Fibroblast of mammary gland (primary cell): Measurements from ENCODE around the gene RAP2B.
"Not testable (repeated sequence)": the region's sequence is repeated elsewhere in the genome, so short reads cannot be mapped to it uniquely, and the experiment has no call there.

Experiments used
- DNase-seq: peaks from one replicate; pipeline ENCODE4 v3.0.0-alpha.2; 2010; ENCODE audit warnings: low read depth
- H3K4me3 ChIP-seq: 2 replicates; pipeline ENCODE4 v1.5.1; 2011; ENCODE audit warnings: low read depth, mild to moderate bottlenecking, low read length, moderate library complexity; ENCODE audit not compliant: control insufficient read depth
- CTCF ChIP-seq: conservative IDR thresholded peaks from 2 replicates; pipeline ENCODE4 v1.5.1; 2011; ENCODE audit warnings: low read depth, low read length, inconsistent platforms; ENCODE audit not compliant: control insufficient read depth, insufficient read depth

Gene RAP2B

DNA sequence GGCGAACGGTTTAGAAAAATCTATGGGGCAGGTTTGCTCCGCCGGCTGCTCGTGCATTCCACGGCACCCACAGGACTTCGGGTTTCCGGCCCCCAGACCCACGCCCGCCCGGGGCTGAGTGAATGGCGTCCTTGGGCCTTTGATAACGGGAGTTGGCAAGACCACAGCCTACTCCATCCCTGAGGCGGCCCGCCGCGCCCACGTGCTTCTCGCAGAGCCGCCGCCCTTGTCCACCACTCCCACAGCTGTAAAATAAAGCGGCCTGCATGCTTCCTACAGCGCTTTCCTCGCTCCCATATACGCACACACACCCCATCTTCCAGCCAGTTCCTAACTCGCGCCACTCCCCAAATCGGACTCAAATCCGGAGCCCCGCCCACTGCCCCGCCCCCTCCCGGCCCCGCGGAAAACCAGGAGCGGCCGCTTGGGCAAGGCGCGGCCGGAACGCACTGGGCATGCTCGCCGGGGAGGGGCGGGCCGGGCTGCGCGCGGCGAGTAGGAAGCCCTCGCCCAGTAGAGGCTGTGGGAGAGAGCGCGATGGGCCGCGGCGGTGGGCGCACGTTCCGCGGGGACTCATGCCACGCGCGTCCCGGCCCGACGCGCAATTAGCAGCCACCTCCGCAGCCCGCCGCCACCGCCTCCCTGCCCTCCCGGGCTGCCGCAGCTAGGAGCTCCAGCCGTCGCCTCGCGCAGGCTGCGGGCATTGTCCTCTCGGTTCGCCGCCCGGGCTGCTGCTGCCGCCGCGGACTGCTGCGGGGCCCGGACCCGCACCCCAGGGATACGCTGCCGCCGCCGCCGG lies at the start of gene RAP2B:
Gene RAP2B, plus strand, starts transcription at position 513 of the 799 bp plus-strand sequence. CDS start 468 bp downstream, outside the sequence.
- peak; percentile 96 for DNase-seq
- no peak for TF ChIP-seq CTCF
- H3K4me3 ChIP-seq, result peak within 1 kb of the TSS; percentile 95

DNA sequence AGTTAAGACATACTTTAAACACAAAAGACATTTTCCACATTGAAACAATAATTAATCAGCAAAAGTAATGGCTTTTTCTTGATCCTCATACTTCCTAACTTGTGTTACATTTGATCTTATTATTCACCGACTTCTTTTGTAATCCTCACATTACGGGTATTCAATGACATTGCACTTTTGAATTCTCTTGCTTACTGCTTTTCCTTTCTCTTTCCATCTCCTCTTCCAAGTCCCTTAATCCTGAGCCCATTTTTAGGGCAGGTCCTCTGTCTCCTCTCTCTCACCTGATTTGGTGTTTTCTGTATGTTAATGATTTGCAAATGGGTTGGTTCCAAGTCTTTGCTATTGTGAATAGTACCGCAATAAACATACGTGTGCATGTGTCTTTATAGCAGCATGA lies 48.5 kb upstream of the RAP2B start:
- TF ChIP-seq CTCF, result no peak
- no peak overlapping the region for H3K4me3 ChIP-seq
- DNase-seq, result no peak

DNA sequence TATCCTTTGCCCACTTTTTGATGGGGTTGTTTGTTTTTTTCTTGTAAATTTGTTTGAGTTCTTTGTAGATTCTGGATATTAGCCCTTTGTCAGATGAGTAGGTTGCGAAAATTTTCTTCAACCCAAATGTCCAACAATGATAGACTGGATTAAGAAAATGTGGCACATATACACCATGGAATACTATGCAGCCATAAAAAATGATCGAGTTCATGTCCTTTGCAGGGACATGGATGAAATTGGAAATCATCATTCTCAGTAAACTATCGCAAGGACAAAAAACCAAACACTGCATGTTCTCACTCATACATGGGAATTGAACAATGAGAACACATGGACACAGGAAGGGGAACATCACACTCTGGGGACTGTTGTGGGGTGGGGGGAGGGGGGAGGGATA lies 47.8 kb upstream of the RAP2B start:
- DNase-seq, H3K4me3 ChIP-seq: not testable (repeated sequence)

- no peak for DNase-seq
- TF ChIP-seq CTCF, result no peak
- no peak overlapping the region for H3K4me3 ChIP-seq
Measured at GRCh38 chr3:153115326-153115725, 46.7 kb upstream of the RAP2B start.

DNA sequence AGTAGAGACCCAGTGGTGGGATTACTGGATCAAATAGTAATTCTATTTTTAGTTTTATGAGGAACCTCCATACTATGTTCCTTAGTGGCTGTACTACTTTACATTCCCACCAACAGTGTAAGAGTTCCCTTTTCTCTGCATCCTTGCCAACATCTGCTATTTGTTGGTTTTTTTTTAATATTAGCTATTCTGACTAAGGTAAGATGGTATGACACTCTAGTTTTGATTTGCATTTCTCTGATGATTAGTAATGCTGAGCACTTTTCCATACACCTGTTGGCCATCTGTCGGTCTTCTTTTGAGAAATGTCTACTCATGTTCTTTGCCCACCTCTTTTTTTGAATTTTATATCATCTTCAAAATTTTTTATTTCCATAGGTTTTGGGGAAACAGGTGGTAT lies 34.2 kb upstream of the RAP2B start:
- no peak overlapping the region for H3K4me3 ChIP-seq
- DNase-seq, result peak; percentile 57
- TF ChIP-seq CTCF, result no peak

GRCh38 chr3:153129426-153129825 lies 32.6 kb upstream of the RAP2B start:
- no peak for DNase-seq
- no peak overlapping the region for H3K4me3 ChIP-seq
- TF ChIP-seq CTCF, result no peak

GRCh38 chr3:153129866-153130265 lies 32.2 kb upstream of the RAP2B start:
- no peak overlapping the region for H3K4me3 ChIP-seq
- no peak for DNase-seq
- TF ChIP-seq CTCF, result no peak
